Stimulated activated CD4-positive, alpha-beta T cell treated with anti-CD3 and anti-CD28 coated beads, Interleukin-1b, Interleukin-23, amount 100 ng/mL, for 24 hours (primary cell): ENCODE results near the gene CBFA2T2.
"Not testable (repeated sequence)": the region's sequence is repeated elsewhere in the genome, so short reads cannot be mapped to it uniquely, and the experiment has no call there.

Experiments used
- DNase-seq, 4 experiments: peaks; one replicate each; pipeline ENCODE4 v3.0.0-alpha.2; 2020; ENCODE audit warnings: low read depth in 4 of 4, low spot score in 1 of 4

Gene CBFA2T2

GRCh38 chr20:33570743-33571142 is 80.8 kb downstream of the CBFA2T2 start:
- DNase-seq, result no peak

- not testable (repeated sequence) for DNase-seq
Observed at GRCh38 chr20:33573268-33573667, 83.4 kb downstream of the CBFA2T2 start.

DNA sequence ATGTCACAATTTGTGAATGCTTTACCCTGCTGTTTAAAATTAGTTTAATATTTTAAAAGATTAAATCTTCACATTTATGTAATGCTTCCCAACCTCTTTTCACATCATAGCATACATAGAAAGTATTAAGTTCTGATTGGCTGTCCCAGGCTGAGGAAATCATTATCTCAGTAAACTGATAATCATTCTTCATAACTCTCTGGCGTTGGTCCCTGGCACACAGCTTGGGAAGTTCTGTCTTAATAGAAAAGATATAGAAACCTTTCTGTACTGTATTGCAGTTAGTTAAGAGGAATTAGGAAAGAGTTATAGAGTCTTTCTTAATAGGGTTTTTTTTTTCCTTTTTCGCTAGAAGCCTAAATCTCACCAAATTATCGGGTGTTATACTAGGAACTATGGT is 85.4 kb downstream of the CBFA2T2 start:
- DNase-seq, result no peak

DNA sequence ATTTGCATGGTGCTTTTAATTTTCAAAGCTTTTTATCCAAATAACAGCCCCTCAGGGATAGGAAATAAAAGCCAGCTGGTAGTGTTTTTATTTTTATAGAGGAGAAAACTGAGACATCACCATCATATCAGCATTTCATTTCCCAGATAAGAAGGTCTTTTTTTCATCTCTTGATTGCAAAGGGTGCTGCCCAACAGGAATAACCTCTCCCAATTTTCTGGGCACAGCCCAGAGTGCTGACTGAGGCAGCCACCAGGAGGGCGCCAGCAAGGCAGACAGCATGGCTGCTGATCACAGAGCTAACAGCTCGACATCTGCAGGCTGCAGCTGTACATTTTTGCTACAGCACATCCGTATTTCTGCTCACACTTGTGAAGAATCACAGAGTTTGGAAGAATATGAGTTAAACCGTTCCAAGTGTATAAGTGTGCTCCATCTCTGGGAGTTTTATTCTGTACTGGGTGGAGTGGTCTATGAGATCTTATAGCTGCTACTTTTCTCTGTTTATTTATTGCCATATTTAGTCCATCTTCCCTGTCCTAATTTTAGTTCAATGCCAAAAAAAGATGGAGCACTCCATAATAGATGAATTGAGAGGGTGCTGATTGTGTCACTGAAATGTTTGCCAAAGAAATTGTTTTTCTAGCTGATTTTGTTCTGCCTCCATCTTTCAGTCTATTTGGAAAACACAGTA is 86.7 kb downstream of the CBFA2T2 start:
- no peak for DNase-seq

DNA sequence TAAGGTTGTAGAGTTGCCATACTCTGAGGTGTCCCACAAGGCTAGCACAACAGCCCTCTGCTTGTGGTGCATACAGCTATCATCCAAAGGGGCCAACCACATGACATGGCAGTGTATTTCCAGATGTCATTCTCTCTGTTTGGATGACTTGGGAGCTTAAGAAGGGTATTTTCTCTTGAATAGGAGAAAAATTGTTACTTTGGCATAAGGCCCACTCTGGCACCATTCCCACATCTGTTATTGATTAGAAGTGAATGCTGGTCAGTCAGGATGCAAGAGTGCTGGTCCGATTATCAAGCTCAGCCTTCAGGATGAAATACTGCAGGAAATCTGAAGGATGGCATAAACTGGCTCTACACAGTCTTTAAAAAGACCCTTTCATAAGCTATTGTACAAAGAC is 88.6 kb downstream of the CBFA2T2 start:
- no peak for DNase-seq

DNA sequence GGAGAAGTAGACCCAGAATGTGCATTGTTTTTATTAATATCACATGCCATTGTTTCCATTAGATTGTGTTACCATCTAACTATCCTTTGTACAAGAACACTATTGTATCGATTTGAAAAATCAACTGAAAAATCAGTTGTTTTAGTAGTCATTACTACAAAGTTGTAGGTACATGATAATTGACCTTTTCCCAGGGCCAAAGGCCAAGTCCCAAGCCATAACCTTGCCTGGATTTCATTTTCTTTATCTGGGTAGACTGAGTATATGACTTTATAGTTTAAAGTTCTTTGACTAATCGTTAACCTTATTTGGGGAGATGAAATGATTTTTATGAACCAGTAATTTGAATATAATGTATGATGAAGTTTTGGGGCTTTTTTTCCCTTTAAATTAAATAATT is 93.2 kb downstream of the CBFA2T2 start:
- DNase-seq, result no peak

GRCh38 chr20:33584976-33585375 is 95.1 kb downstream of the CBFA2T2 start:
- no peak for DNase-seq

- DNase-seq, result no peak
Observed at GRCh38 chr20:33585413-33585812, 95.5 kb downstream of the CBFA2T2 start.

GRCh38 chr20:33589059-33589458 is 99.2 kb downstream of the CBFA2T2 start:
- no peak for DNase-seq

DNA sequence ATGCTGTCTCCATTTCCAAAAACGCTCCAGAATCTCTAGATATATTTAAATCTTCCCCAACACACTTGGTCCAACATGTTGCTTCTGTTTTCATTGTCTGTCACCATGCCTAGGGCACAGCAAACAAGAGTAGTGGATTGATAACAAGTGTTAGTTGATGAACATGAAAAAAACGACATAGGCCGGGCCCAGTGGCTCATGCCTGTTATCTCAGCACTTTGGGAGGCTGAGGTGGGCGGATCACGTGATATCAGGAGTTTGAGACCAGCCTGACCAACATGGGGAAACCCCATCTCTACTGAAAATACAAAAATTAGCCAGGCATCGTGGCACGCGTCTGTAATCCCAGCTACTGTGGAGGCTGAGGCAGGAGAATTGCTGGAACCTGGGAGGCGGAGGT is 102.0 kb downstream of the CBFA2T2 start:
- peak; percentile 36 to 57 (median 43) for DNase-seq

- DNase-seq, result no peak
Observed at GRCh38 chr20:33594743-33595142, 104.8 kb downstream of the CBFA2T2 start.

GRCh38 chr20:33600414-33600813 is 110.5 kb downstream of the CBFA2T2 start:
- DNase-seq, result no peak

GRCh38 chr20:33600981-33601380 is 111.1 kb downstream of the CBFA2T2 start:
- DNase-seq, result no peak

DNA sequence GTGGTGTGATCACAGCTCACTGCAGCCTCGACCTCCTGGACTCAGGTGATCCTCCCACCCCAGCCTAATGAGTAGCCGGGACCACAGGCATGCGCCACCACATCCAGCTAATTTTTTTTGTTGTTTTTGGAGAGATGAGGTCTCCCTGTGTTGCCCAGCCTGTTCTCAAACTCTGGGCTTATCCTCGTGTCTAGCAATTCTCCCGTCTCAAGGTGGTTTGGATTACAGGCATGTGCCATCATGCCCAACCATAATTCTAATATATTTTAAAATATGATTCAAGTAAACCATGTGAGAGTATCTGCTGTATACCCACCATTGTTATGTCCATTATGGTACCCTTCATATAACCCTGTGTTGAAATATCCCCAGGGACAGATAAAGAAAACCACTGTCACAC is 112.0 kb downstream of the CBFA2T2 start:
- DNase-seq, result no peak

DNA sequence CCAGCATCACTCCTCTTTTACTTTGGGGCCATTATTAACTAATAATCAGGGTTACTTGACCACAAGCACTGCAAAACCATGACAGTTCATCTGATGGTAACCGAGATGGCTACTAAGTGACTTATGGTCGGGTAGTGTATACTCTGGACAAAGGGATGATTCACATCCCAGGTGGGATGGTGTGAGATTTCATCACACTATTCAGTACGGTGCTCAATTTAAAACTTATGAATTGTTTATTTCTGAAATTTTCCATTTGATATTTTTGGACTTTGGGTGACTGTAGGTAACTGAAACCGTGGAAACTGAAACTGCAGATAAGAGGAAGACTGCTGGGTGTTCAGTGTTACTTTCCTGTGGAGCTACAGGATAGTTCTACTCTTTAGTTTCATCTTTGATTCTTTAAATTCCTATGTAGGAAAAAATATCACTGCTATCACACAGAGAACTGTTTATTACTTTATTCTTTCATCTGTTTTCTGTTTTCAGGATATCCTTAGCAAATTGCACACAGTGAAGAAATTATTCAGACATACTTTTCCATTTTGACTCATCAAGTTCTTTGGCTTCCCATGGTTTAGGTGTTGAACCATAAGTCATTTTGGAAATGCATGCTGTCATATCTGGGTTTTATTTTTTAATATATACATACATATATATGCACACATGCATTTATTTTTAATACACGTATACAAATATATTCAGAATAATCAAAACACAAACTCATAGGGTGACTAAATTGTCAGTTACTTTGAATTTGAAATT is 113.1 kb downstream of the CBFA2T2 start:
- no peak for DNase-seq

DNA sequence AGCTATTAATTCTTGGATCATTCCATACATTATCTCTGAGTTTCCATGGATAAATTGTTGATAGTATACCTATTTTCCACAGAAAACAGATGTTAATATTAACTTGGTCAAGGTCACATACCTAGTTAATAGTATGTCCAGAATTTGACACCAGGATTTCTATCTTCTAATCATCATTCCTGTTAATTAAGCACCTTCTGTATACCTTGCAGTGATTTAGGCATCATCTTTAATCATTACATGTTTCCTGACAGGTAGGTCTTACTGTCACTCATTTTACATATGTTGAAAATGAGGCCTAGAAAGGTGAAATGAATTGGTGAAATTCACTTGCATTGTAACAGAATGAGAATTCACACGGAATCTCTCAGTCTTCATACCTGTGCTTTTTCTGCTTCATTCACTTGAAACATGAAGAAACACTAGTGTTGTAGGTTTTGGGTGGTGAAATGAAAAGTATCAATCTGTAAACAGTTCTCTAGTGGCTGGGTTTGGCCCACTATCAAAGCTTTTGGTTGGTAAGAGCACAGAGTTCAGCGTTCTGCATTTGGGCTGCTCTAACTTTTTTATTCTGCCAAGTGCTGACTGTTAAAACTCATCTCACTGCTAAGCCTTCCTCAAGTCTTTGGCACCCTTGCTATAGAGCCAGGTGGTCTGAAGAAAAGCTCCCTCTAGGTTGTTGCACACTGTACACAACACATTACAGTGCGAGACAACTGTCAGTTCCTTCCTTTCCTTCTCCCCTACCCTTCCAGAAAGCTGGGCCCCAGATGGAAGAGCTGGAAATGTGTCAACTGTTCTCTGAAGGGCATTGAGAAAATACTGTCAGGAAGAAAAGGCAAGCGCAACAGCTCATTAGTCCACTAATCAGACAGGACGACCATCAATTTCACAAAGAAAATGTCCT is 114.4 kb downstream of the CBFA2T2 start:
- DNase-seq, result no peak

- no peak for DNase-seq
Observed at GRCh38 chr20:33604991-33605370, 115.1 kb downstream of the CBFA2T2 start.

DNA sequence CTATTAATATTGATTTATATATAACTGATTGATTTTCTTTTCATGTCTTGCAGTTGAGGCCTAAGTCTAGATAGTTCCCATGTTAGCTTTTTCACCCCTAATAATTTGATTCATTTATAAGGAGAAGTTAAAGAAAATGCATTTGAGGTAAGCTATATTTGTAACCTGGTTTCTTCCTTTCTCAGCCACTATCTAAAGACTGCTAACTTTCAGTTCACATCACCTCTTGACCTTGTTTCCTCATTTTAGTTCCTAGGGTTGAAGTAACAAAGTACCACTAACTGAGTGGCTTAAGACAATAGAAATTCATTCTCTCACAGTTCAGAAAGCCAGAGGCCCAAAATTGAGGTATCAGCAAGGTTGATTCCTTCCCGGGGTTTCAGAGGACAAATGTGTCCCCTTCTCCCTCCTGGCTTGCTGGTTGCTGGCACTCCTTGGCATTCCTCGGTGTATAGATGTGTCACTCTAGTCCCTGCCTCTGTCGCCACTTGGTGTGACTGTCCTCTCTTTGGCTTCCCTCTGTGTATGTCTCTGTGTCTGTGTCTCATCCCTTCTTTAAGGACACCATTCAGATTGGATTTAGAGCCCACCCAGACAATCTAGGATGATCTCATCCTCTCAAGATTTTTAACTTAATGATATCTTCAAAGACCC is 116.3 kb downstream of the CBFA2T2 start:
- DNase-seq, result no peak

DNA sequence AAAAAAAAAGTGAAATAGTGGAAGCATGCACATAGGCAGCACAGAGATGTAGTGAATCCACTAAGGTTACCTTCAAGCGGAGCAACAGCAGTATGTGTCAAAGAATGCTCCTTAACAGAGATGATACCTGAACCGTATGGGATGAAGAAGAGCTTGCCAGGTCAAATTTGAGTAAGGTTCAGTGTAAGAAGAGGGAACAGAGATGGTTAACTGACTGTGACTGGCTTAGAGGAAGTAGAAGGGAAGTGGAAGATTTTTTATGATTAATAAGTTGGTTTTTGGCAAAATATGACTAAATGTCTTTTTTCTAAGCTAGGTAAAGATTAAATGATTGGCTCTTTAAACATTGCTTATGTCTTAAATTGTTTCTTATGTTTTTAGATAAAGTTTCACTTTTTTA is 119.6 kb downstream of the CBFA2T2 start:
- DNase-seq, result no peak

- no peak for DNase-seq
Observed at GRCh38 chr20:33611106-33611505, 121.2 kb downstream of the CBFA2T2 start.

DNA sequence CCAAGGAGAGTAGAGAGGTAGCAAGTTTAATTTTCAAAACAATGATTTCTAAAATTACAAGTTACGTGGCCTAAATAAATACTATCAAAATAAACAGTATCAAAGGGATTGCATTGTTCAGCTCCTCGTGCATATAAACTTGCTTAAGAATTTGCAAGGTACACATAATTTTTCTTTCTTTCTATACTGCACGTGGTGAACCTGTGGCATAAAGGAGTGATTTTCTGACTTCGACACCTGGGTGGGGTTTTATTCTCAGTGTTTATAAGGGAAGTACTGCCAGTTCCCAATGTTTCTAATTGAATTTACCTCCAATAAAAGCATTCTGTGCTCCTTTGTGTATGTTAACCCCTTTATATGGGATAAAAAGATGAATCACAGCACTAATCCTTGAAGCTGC is 122.1 kb downstream of the CBFA2T2 start:
- DNase-seq, result no peak
